ENCODE results near the gene SLC24A3. TPM values are rescaled to one million over a fixed set of nuclear protein-coding genes. Genes with fewer than 3 reads are reported as not detected.

SLC24A3 gene
- total RNA-seq, 1 donor from 2014 or later = 0.79 TPM

DNA sequence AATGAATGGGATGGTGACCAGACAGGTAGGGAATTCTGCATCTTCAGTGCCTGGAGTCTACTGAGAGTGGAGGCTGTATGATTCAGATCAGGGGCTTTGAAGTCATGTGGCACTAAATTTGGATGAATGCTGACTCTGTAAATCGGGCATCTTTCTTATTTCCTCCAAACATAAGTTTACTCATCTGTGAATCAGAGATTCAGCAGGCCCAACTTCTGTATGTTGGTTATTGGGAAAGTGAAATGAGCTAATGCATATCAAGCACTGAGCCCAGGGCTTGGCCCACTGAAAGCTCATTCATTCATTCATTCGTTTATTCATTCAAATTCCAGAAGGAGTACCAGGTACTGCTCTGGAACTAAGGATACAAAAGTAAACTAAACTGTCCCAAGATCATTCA lies 353.3 kb downstream of the SLC24A3 start:
- DNase-seq (ENCODE audit: low read depth) (no peak), FAIRE-seq (no peak)
- H3K36me3 Mint-ChIP-seq (ENCODE audit: low read depth, unreplicated experiment) = peaks cover 1% of the 10 kb centered on the region
- H3K9me3 ChIP-seq (ENCODE audit: insufficient read depth, low read depth, low read length) = no peaks in the 10 kb centered on the region
- no peak overlapping the region for H2AFZ ChIP-seq (ENCODE audit: low read depth, low read length)
- H3K4me3 ChIP-seq (ENCODE audit: insufficient read depth, low read depth, low read length) = no peak overlapping the region
- H3K4me1 ChIP-seq (ENCODE audit: insufficient read depth, low read length) = no peaks in the 10 kb centered on the region
- H3K27me3 Mint-ChIP-seq (ENCODE audit: low read depth, unreplicated experiment) = peaks cover 16% of the 10 kb centered on the region
- H3K4me1 Mint-ChIP-seq (ENCODE audit: low read depth, unreplicated experiment) = peaks cover 17% of the 10 kb centered on the region
- no peak overlapping the region for H3K4me3 Mint-ChIP-seq (ENCODE audit: unreplicated experiment)
- no peak overlapping the region for H3K9ac ChIP-seq (ENCODE audit: low read length)
- no peaks in the 10 kb centered on the region for H3K79me2 ChIP-seq (ENCODE audit: insufficient read depth, low read length)
- TF ChIP-seq EZH2 (IDR thresholded peaks at IDR 0.05; ENCODE audit: insufficient read depth, low read length) = no peak
- TF ChIP-seq, protein P1, sequence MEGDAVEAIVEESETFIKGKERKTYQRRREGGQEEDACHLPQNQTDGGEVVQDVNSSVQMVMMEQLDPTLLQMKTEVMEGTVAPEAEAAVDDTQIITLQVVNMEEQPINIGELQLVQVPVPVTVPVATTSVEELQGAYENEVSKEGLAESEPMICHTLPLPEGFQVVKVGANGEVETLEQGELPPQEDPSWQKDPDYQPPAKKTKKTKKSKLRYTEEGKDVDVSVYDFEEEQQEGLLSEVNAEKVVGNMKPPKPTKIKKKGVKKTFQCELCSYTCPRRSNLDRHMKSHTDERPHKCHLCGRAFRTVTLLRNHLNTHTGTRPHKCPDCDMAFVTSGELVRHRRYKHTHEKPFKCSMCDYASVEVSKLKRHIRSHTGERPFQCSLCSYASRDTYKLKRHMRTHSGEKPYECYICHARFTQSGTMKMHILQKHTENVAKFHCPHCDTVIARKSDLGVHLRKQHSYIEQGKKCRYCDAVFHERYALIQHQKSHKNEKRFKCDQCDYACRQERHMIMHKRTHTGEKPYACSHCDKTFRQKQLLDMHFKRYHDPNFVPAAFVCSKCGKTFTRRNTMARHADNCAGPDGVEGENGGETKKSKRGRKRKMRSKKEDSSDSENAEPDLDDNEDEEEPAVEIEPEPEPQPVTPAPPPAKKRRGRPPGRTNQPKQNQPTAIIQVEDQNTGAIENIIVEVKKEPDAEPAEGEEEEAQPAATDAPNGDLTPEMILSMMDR (IDR thresholded peaks at IDR 0.05; ENCODE audit: insufficient read depth, low read depth, low read length) = no peak
- H4K20me1 ChIP-seq (ENCODE audit: insufficient read depth, low read length) = no peaks in the 10 kb centered on the region
- no peaks in the 10 kb centered on the region for H3K27me3 ChIP-seq (ENCODE audit: insufficient read depth, low read length)
- H3K4me2 ChIP-seq (ENCODE audit: low read length) = no peak overlapping the region
- no peak overlapping the region for H3K27ac ChIP-seq (ENCODE audit: low read depth, low read length)
- no peaks in the 10 kb centered on the region for H3K36me3 ChIP-seq (ENCODE audit: insufficient read depth, low read length)
- peaks cover 5% of the 10 kb centered on the region for H3K9me3 Mint-ChIP-seq (ENCODE audit: unreplicated experiment)
- H3K27ac Mint-ChIP-seq (ENCODE audit: unreplicated experiment) = no peak overlapping the region

DNA sequence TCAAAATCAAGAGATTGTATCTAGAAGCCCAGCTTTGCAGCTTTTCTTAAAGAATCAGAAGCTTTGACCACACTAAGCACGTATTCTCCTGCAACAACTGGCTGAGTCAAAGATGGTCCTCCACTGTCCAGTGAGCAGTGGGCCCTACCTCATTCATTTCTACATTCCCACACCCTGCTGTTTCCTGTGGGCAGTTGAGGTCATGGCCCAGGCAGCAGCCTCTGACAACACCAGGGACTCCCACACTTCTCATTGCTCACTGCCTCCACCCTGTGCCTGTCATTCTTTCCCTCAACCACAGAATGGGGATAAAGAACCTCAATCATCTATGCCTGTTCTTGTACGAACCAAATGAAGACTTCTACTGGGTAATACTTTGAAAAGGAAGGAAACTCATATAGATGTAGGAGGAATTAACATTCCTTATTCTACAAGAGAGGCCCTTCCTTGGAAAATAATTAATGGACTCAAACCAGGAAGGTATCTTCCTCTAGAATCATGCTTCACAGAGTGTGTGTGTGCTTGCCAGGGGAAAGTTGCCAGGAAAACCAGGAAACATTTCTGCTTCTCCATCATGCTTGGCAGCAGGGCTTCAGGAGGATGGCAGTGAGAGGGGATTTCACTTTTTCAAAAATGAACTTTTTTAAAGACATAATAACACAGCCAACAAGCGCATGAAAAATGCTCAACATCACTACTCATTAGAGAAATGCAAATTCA lies 353.9 kb downstream of the SLC24A3 start:
- DNase-seq (ENCODE audit: low read depth) = peak; percentile 0
- no peak overlapping the region for H3K27ac ChIP-seq (ENCODE audit: low read depth, low read length)

More for the DNA sequence above, 353.9 kb downstream of the SLC24A3 start:
- H4K20me1 ChIP-seq (ENCODE audit: insufficient read depth, low read length) = no peaks in the 10 kb centered on the region
- peaks cover 8% of the 10 kb centered on the region for H3K9me3 Mint-ChIP-seq (ENCODE audit: unreplicated experiment)
- no peaks in the 10 kb centered on the region for H3K27me3 ChIP-seq (ENCODE audit: insufficient read depth, low read length)
- FAIRE-seq = no peak
- no peak for TF ChIP-seq EZH2 (IDR thresholded peaks at IDR 0.05; ENCODE audit: insufficient read depth, low read length)
- TF ChIP-seq, protein P1 (IDR thresholded peaks at IDR 0.05; ENCODE audit: insufficient read depth, low read depth, low read length) = no peak
- H3K4me1 Mint-ChIP-seq (ENCODE audit: low read depth, unreplicated experiment) = peaks cover 11% of the 10 kb centered on the region
- peak overlapping the region; percentile 22 for H3K27ac Mint-ChIP-seq (ENCODE audit: unreplicated experiment)
- H3K4me1 ChIP-seq (ENCODE audit: insufficient read depth, low read length) = no peaks in the 10 kb centered on the region
- H3K4me2 ChIP-seq (ENCODE audit: low read length) = no peak overlapping the region
- H3K27me3 Mint-ChIP-seq (ENCODE audit: low read depth, unreplicated experiment) = peaks cover 22% of the 10 kb centered on the region
- peaks cover 1% of the 10 kb centered on the region for H3K36me3 Mint-ChIP-seq (ENCODE audit: low read depth, unreplicated experiment)
- no peaks in the 10 kb centered on the region for H3K36me3 ChIP-seq (ENCODE audit: insufficient read depth, low read length)
- H2AFZ ChIP-seq (ENCODE audit: low read depth, low read length) = no peak overlapping the region
- H3K4me3 Mint-ChIP-seq (ENCODE audit: unreplicated experiment) = no peak overlapping the region
- H3K4me3 ChIP-seq (ENCODE audit: insufficient read depth, low read depth, low read length) = no peak overlapping the region
- H3K9ac ChIP-seq (ENCODE audit: low read length) = no peak overlapping the region
- no peaks in the 10 kb centered on the region for H3K79me2 ChIP-seq (ENCODE audit: insufficient read depth, low read length)
- H3K9me3 ChIP-seq (ENCODE audit: insufficient read depth, low read depth, low read length) = no peaks in the 10 kb centered on the region

Measured in astrocyte (in vitro differentiated cells and primary cell).